ENCODE results near the gene DNAJA3. TPM values are rescaled to one million over a fixed set of nuclear protein-coding genes. Genes with fewer than 3 reads are reported as not detected.

Gene DNAJA3
- total and polyA plus RNA-seq, 10 of the 15 experiments (the other 5 are each of a cell fraction or from before 2014, with no cell fraction given): 8.4 to 141 (median 60.8) TPM

GRCh38 chr16:4377573-4378154, 48.0 kb upstream of the DNAJA3 start:
- no peaks in the 10 kb centered on the region for H3K9me3 ChIP-seq (replicated peaks; ENCODE audit: control insufficient read depth, insufficient read depth, low read length)
- ChIA-PET RAD21 (ENCODE audit: unreplicated experiment) (no interaction called here), SMC1A (ENCODE audit: uncharacterized antibody, unreplicated experiment) (no interaction called here), POLR2A (no interaction called here), CTCF (interaction anchor here (0.6 kb wide), 1 partner anchor 89 kb away, joined by 3 read pairs; no protein-coding TSS in a partner anchor)
- no TSS peak for BruUV-seq (replicated peaks)
- H3K9ac ChIP-seq (ENCODE audit: control insufficient read depth, insufficient read depth, low read length): no peak overlapping the region
- in situ Hi-C loops (cut with MboI) (no loop called here), intact Hi-C loops (cut with micrococcal nuclease; ENCODE audit: unreplicated experiment) (no loop called here)
- no peak for FAIRE-seq
- ATAC-seq: no peak
- DNase-seq (ENCODE audit: low read depth, low spot score): no peak
- H3K27me3 ChIP-seq (replicated peaks in 1 of 2; ENCODE audit: control insufficient read depth in 2 of 2, insufficient read depth in 2 of 2, low read length in 1 of 2): no peaks in the 10 kb centered on the region
- H3K36me3 ChIP-seq (ENCODE audit: control insufficient read depth in 2 of 2, insufficient read depth in 2 of 2, low read length in 1 of 2): peaks cover 0 to 2% of the 10 kb centered on the region in 2 experiments; a peak in 1 of 4 replicates
- H3K27ac ChIP-seq (ENCODE audit: control insufficient read depth, insufficient read depth): no peak overlapping the region
- no peak overlapping the region for H3K4me3 ChIP-seq
- no peak overlapping the region for H3K4me2 ChIP-seq (ENCODE audit: control insufficient read depth, insufficient read depth)
- H3K79me2 ChIP-seq (ENCODE audit: control insufficient read depth, insufficient read depth, low read length): no peaks in the 10 kb centered on the region
- H2AFZ ChIP-seq (ENCODE audit: control insufficient read depth, low read depth, low read length): no peak overlapping the region
- H3K4me1 ChIP-seq (ENCODE audit: control insufficient read depth, insufficient read depth, low read length): no peaks in the 10 kb centered on the region
- WGBS (ENCODE audit: insufficient coverage, insufficient replicate concordance, low lambda C conversion rate, missing lambda C conversion rate): 74% methylated on average over 12 of the region's 12 CpGs
- peaks cover 2% of the 10 kb centered on the region for H4K20me1 ChIP-seq (ENCODE audit: control insufficient read depth, insufficient read depth)
- TF ChIP-seq ETV6 (conservative IDR thresholded peaks at IDR 0.05 in 1 of 2, IDR thresholded peaks at IDR 0.05 in 1 of 2; ENCODE audit: borderline replicate concordance in 1 of 2, low read depth in 1 of 2) (no peak), ASH2L (IDR thresholded peaks at IDR 0.05; ENCODE audit: borderline replicate concordance, low read depth) (no peak), SMARCA5 (IDR thresholded peaks at IDR 0.05) (no peak), TBL1XR1 (IDR thresholded peaks at IDR 0.05; ENCODE audit: low read depth, low read length) (no peak), MYC (IDR thresholded peaks at IDR 0.05; ENCODE audit: insufficient read depth, insufficient read length, insufficient replicate concordance, low read length, severe bottlenecking) (no peak), ZNF207 (IDR thresholded peaks at IDR 0.05; ENCODE audit: borderline replicate concordance) (no peak), DPF2 (IDR thresholded peaks at IDR 0.05) (no peak), HDAC6 (IDR thresholded peaks at IDR 0.05; ENCODE audit: unreplicated experiment) (no peak), EGR1 (IDR thresholded peaks at IDR 0.05; ENCODE audit: borderline replicate concordance in 1 of 2, low read depth in 2 of 2, low read length in 2 of 2) (no peak), RELA (IDR thresholded peaks at IDR 0.05; ENCODE audit: borderline replicate concordance, partially characterized antibody) (no peak), CTCF (IDR thresholded peaks at IDR 0.05 in 2 of 3, conservative IDR thresholded peaks at IDR 0.05 in 1 of 3; ENCODE audit: control insufficient read depth in 2 of 3, extremely low read depth in 1 of 3, insufficient read depth in 1 of 3, low read depth in 3 of 3, low read length in 3 of 3) (no peak), MYB (IDR thresholded peaks at IDR 0.05; ENCODE audit: borderline replicate concordance, low read depth, low read length) (no peak), PML (IDR thresholded peaks at IDR 0.05; ENCODE audit: low read length) (no peak), PRDM15 (CRISPR knock-in tag; IDR thresholded peaks at IDR 0.05) (no peak), ZBTB4 (CRISPR knock-in tag; IDR thresholded peaks at IDR 0.05) (no peak)

All from GM12878 (cell line).